NCI-H1105 (cell line): Measurements from ENCODE around the gene EVA1A.
A peak's percentile ranks its signal among the peaks of the same experiment; 100 is the strongest.

Source experiments
- DNase-seq: peaks from one replicate; lab custom pipeline; 2025; lab: John Stamatoyannopoulos, UW

Gene EVA1A

DNA sequence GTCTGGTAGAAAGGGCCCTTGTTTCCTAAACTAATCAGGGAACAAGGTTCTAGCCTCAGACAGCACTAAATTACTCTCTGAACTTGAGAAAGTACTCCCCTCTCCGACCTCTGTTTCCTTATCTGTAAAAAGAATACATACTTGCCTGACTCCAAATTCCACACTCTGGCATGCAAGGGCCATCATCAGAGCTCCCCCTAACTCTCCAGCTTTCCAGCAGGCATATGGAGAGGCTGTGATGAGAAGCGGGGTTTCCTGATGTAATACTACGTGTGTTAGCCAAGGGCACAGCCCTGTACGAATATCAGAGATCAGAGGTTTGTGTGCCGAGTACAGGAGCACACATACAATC lies 1.8 kb upstream of the EVA1A start:
- no peak for DNase-seq

DNA sequence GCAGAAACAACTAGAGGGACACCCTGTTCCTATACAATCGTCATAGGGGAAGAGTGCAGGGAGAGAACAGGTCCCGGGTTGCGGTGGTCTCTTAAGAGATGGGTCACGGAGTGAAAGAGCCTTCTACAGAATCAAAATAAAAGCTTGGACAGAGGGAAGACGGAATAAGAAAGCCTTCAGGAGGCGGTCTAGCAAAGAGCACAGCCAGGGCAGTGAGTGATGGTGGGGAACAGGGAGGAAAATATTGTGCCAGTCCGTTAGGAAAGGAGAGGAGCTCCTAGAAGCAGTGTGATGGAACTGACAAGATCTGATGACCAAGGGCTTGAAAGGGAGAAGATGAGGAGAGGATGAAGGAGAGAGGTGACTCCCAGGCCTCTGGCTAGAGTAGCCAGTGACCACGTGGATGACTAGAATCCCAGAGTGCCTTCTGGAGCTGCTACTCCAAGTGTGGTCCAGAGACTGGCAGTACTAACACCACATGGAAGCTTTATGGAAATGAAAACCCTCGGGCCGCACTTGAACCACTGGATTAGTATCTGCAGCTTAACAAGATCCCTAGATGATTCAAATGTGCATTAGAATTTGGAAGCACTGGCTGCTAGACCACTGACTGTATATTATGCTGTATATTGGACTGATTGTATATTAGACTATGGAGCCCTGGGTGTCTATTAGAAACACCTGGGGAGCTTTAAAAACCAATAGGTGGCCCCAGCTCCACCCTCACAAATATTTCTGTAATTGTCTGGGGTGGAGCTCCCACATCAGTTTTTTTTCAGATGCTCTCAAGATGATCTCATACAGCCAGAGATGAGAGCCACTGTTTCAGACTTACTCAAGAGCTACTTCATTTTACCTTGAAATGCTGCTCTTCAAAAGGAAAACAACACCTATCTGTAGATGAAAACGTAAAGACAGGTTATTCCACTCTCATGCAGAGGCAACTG lies 1.1 kb upstream of the EVA1A start:
- DNase-seq = no peak

DNA sequence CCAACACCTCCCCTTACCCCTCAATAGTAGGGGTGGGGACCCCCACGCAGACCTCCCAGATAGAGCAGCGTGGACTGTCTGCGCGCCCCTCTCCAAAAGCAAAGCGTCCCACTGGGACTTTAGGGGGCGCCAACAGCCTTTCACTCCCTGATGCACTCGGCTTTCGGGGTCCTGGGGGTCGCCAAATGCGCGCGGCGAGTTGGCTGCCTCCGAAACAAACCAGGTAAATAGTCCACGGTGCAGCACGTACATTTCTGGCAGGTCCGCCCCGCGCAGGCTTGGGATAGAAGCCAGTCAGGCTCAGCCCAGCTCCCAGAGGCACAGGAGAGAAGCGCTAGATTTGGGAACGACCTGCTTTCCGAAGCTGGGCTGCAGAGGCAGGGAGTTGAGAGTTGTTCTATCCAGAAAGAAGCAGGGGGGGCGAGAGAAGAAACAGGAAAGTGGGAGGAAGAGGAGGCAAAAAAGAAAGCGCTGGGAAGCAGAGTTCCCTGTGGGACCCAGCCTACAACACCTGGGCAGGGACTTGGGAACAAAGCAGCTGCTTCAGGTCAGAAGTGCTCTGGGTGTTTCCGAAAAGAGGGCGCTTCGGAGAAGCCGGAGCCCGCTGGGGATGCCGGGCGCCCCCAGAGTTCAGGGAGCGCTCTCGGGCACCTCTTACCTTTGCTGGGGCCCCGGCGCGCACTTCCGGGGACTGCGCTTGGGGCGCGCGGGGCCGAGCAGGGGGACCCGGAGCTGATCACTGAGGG lies 544 bp downstream of the EVA1A start:
- no peak for DNase-seq

DNA sequence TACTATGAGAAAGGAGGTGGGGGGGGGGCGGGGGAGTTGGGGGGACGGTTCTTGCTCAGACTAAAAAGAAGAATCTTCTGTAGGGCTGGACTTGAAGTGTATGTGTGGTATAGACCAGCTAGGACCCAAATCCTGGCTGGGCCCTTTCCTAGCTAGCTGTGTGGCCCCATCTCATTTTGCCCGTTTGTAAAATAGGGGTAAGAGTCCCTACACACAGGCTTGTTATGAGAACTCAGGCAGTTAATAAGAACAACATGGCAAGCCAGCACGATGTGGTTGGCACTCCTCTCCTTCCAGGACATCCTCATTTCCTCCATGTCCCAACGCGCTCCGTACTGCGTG lies 1.1 kb downstream of the EVA1A start:
- DNase-seq = no peak

DNA sequence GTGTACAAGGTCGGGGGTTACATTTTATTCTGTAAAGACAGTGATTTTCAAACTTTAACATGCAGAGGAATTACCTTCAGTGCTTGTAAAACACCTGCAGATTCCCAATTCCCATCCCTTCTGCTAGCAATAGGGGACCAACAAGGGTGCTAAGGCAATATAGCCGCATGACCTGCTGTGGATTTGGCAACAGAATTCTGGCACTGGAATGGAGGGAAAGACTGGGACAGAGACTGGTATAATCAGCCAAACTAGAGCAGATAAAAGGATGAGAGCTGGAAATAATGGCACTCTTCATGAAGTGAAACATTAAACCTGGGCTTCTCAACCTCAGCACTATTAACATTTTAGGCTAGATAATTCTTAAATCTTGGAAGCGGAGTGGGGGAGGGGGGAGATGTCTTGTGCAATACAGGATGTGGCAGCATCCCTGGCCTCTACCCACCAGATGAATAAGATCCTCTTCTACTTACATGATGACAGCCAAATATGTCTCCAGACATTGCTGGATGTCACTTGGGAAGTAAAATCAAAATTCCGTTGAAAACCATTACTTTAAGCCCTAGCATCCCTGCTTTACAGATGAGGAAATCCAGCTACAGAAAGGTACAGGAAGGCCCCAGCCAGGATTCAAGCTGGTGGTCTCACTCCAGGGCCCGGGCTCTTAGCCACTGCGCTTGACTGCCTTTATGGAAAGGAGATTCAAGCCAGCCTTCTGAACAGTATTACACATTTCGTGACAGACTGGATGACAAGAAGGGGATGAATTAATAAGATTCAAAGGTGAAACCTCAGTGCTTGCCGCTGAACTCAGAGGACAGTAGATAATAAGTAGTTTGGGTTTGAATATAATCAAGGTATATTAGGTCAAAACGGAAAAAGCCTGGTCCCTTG lies 1.7 kb downstream of the EVA1A start:
- DNase-seq = no peak

DNA sequence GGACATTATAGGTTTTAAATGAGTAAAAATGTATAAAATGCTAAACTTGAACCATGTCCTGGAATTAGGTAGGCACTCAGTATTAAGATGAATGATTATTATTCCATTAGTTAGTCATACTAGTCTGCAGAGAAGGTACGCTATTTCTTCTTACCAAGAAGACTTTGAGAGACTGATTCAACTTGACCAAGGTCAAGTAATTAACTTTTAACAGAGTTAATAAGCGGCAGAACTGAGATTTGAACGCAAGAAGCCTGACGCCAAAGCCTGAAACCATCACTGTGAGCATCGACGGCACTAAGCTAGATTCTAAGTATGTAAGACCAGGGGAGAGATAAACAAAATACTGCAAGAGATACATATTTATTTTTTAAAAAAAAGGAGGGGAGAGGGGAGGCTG lies 2.6 kb downstream of the EVA1A start:
- no peak for DNase-seq

DNA sequence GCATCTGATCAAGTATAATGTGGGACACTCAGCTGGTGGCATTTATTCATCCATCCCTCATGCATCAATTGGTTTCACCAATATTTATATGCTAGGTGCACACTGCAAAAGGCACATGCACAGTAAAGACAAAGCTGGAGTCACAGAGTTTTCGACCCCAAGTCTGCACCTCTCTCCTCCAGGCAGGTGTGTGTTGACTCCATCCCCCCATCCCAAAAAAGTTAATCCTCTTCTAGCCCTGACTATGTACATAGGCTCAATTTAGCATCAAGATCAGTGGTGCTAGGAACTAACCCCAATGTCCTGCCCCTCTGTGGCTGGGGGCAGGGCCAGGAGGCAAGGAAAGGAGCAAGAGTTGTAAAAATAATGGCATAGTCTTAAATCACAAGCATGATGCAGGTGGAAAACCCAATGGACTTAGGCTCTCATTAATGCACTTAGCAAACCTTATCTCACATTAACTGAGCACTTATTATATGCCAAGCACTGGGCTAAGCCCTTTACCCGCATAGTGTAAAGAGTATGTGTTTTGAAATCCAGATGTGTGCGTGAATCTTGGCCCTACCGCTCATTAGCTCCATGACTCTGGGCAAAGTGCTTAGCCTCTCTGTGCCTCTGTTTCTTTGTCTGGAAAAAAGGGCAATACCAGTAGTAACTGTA lies 3.1 kb downstream of the EVA1A start:
- no peak for DNase-seq

DNA sequence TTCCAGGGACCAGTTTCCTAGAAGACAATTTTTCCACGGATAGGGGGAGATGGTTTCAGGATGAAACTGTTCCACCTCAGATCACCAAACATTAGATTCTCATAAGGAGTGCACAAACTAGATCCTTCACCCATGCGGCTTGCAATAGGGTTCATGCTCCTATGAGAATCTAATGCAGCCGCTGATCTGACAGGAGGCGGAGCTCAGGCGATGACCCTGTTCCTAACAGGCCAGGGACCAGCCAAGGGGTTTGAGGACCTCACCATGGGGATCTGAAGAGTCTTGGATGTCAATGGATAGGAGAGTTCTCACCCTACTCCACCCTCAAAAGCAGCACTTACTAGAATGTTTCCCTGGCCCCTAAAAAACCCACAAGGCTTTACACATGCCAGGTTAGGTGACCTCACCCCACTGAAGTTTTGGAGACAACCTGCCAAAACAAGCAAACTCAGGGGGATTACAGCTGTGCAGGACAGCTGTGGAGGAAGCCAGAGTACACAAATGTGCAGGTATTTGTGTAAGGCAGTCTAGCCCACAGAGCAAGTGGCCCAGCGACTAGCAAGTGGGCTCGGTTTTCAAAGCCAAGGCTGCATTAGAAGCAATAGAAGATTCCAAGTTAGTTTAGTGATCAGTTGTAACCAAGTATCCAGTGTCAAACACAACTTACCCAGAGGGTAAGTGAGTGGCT lies 3.9 kb downstream of the EVA1A start:
- DNase-seq = no peak

DNA sequence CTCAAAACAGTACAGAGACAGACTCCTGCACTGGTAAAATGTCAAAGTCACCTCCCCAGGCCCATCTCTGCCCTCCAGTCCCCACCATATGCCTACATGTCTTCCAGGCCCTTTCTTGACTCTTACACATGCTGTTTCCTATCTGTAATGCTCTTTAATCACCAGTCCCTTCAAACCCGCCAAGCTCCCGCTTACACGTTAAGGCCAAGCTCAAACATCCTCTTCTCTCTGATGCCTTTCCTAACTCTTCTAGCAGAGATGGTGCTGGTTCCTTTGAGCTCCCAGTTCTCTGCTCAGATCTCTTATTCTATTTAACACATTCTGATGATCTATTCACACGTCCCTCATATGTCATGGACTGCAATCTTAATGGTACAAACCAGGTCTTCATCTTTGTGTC lies 5.0 kb downstream of the EVA1A start:
- no peak for DNase-seq

DNA sequence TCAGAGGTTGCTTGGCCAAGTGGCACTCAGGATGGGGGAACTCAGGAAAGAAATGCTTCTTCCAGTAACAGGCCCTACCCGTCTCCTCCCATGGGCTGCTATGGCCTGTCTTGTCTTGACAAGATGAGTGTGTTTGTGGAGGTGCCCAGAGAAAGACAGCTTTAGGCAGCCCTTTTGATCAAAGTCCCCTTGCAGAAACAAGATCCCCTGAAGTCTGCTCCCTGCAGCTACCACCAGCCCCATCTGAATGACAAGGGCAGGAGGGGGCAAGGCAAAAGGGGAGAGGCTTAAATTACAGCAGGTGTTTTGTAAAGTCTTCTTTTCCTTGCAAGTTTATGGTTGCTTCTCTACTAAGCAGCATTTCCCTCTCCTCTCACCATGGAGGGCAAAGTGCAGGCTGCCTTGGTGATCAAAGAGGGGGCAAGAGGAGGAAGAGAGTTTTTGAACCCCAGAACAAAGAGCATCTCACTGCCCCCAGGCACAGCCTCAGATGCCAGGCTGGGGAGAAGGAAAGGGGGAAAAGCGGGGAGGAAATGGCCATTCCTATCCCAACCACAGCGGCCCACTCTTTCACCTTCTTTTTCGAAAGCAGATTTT lies 6.7 kb downstream of the EVA1A start:
- DNase-seq = no peak

DNA sequence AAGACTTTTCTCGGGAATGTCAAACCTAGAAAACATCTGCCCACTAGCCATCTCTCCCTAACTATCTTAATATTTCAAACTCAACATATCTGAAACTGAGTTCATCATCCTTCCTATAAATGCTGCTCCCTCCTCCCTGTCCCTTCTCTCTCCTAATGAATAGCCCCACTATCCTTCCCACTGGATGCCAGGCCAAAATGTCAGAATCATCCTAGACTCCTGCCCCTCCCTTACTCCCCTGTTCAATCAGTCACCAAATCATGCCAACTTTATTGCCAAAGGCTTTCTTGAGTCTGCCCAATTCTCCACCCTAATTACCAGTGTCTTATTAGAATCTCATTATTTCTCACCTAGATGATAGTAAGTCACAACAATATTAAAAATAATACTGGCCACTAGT lies 8.5 kb downstream of the EVA1A start:
- DNase-seq = no peak

DNA sequence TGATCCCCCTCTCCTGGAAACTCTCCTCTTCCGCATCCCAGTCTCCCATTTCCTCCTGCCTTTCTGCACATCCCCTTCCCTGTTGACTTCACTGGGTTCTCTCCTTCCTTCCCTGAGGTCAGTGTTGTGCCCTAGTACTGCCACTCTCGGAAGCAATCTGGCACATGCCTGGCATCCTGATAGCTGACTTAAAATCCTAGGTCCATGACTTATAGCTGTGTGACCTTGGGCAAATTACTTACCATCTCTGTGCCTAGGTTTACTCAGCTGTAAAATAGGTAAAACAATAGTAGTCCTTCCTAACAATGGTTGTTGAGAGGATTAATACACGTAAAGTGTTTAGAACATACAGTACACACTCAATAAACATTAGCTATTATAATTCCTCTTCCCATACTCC lies 9.3 kb downstream of the EVA1A start:
- no peak for DNase-seq

DNA sequence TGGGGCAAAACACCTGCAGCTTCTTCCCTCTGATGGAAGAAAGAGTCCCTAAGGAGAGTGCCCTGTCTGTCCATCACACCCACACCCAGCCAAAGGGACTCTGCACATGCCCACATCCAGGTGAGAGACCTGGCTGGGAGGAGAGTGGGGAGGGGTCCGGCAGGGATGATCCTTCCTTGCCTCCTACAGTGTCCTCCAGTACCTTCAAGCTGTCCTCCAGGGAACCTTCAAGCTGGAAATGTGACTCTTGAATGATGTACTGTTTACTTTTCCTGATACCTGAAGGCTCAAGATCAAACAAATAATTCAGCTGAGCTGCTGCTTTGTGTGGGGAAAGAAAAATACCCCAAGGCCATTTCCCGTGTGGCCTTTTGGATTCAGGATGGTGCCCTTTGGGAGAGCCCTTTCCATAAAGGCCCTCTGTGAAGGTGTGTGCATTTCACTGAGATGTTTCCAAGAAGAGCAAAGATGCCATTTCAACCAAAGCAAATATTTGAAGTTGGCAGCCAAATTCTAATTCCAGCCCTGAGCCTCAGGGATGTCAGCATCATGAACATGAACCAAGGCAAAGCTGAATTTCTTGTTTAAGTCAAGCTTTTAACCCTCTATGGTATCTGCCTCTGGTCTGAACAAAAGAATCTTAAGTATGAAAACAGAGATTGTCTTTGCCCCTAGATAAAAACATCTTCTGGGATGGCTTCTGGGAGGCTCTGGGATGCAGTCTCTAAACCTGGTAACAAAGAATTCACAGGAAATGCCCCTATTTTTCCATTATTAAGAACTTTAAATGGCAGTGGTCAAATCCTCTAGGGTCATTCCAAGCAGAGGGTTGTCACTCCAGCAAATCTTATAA lies 11.1 kb downstream of the EVA1A start:
- no peak for DNase-seq

DNA sequence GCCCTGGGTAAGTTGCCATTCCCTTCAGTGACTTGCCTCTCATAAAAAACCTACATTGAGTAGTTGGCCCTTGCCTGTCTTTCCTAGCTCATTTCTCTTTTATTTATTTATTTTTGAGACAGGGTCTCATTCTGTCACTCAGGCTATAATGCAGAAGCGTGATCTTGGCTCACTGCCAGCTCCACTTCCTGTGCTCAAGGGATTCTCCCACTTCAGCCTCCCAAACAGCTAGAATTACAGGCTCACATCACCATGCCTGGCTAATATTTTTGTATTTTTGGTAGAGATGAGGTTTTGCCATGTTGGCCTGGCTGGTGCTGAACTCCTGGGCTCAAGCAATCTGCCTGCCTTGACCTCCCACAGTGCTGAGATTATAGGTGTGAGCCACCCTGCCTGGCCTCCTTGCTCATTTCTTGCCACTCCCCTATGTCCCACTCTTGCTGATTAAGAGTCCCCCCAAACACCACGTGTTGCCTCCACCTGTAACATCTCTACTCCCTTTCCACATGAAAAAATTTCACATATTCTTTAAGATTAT lies 12.6 kb downstream of the EVA1A start:
- DNase-seq = peak; percentile 19

DNA sequence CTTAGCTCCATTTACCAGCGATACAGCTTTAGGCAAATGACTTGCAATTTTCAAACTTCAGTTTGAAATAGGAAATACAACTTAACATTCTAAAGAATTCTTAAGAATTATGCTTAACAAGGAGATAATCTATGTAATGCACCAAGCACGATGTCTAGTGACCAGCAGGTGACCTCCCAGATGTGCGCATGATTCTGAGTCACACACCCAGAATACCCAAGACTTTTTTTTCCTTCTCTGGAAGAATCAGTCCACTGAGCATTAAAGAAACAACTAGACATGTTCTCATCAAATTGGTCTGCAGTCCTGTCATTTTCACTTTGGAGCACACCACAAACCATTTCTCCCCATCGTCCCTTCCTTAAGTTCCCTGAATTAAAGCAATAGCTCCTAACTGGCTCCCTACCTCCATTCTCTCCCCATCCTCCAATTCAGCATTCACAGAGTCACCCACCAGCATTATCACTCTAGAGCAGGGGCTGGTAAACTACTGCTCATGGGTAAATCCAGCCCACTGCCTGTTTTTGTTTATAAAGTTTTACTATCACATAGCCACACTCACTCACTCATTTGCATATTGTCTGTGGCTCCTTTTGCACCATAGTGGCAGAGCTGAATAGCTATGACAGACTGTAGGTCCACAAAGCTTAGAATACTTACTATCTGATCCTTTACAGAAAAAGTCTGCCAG lies 13.2 kb downstream of the EVA1A start:
- no peak for DNase-seq

DNA sequence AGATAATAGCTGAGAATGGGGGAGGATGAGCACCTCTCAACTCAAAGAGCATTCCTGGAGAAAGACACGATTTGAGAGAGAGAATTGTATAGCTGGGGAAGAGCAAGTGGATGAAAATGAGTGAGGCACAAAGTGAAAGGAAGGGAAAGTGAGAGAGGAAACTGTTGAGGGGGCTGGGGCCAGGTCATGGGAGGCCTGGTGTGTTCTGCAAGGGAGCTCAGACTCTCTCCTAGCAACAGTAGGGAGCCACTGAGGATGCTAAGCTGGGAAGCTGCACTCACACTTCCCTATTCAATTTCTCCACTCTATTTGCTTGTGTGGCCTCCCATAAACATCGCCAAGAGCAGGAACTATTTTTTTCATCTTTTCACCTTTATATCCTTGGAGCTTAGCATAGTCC lies 14.8 kb downstream of the EVA1A start:
- DNase-seq = no peak

DNA sequence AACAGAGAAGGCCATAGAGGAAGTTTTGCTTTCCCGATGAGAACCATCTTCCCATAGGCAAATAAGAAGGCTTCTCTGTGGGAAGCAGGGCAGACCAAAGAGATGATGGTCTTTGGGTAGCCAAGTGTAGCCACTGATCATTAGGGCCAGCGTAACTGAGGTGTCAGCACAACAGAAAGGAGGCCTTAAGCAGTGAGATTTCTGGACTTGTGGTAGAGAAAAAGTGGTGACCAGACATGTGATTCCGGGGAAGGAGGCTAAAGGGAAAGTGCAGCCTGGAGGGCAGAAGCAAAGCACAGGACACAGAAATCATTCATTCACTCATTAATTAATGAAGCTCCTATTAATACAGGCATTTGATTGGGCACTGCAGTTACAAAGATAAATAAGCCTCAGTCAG lies 15.4 kb downstream of the EVA1A start:
- DNase-seq = no peak

DNA sequence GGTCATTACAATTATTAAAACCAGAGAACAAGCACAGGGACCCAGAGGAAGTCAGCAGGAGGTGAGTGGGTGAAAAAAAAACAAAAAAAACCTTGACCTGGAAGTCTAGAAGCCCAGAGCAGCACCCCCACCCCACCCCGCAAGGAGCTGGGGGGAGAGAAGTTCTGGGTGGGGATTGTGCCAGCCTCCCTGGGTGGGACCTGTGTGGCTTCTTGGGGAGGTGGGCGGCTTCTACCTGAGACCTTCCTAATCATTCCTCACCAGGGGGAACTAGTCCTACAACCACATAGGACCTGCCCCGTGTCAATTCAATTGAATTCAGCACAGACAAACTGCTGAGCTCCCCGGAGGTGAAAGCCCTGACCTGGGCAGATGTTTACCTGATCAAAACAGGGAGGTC lies 17.3 kb downstream of the EVA1A start:
- DNase-seq = no peak

DNA sequence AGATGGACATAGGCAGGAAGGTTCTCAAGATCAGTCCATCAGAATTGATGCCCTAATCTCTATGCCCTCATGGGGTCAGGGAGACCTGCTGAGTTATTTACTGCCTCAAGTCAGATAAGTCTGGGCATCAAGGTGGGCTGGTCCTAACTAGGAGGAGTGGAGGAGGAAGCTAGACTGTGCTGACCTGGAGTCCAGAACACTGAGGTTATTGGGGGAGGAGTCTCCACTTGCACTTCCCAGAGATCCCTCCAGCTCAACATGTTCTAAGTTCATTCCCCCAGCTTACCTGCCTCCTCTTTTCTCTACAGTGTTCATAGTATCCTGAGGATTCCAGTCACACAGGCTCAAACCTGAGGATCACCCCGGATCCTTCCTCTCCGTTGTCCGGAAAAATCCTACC lies 19.3 kb downstream of the EVA1A start:
- no peak for DNase-seq
